ENCODE measurements around the gene EBLN1. TPM values are rescaled to one million over a fixed set of nuclear protein-coding genes. Genes with fewer than 3 reads are reported as not detected.

The EBLN1 gene
- total RNA-seq, 1 donor from 2014 or later, result not detected

Other genes starting within 250 kb of the EBLN1 start
- 22.6 and 29.9 TPM in 2 replicates for gene DNAJC1, start 214.3 kb downstream of the EBLN1 start, total RNA-seq
- 50.9 and 96.0 TPM in 2 replicates for gene COMMD3, start 98.4 kb upstream of the EBLN1 start, total RNA-seq
- gene BMI1, start 103.1 kb upstream of the EBLN1 start, total RNA-seq, result 63.3 and 65.6 TPM in 2 replicates
- gene SPAG6, start 127.5 kb upstream of the EBLN1 start, total RNA-seq, result not detected in 2 replicates